NCI-H2107 treated with DMSO at 0.1 percent for 48 hours (cell line): ENCODE results near the gene RASGRP3.
"Not testable (repeated sequence)": the region's sequence is repeated elsewhere in the genome, so short reads cannot be mapped to it uniquely, and the experiment has no call there.

Source experiments
- DNase-seq: peaks from one replicate; lab custom pipeline; 2025; ENCODE audit not compliant: unreplicated experiment; lab: John Stamatoyannopoulos, UW

The RASGRP3 gene

GRCh38 chr2:33453905-33454479, 22.5 kb upstream of the RASGRP3 start:
- DNase-seq = no peak

- DNase-seq = peak; percentile 31
Measured at GRCh38 chr2:33457556-33458247, 18.7 kb upstream of the RASGRP3 start.

DNA sequence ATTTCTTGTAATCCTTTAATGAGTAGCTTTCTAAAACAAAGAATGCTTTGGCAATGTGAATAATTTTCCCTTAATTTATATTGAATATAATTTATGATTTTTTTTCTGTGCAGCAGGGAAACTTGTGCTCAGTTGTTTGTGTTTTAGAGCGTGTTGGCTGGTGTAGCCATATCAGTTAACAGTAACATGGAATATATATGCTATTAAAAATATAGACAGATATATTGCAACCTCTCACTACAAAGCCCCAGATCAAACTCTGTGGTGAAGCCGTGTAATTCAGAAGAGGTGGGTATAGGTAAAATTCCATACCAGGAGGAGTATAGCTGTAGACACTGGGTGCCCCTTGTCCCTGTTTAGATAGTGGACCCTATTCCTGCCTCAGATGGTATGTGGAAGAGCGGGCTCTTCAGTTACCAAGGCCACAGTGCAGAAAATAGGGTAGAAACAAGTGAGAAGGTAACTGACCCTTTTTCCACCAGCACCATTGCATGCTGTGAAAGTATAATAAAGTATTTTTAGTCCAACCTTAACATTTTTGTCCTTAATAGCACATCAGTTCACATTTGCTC, 18.1 kb upstream of the RASGRP3 start:
- no peak for DNase-seq

DNA sequence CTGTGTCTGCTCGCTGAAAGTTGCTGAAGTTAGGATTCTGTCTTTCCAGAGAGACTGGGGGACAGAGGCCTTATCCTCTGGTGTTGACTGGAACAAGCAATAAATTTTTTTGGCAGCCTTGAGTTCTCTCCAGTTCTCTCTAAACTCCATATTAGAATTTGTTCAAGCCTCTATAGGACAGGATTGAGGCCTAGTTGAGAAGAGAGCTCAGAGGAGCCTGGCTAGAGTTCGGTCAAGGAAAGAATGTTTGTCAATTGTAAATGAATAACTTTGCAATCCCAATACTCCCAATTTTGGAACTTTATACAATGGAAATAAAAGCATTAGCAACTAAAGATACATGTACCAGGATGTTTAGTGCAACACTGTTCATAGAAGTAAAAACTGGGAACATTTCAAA, 16.7 kb upstream of the RASGRP3 start:
- no peak for DNase-seq

GRCh38 chr2:33462512-33462911, 13.9 kb upstream of the RASGRP3 start:
- DNase-seq = not testable (repeated sequence)

DNA sequence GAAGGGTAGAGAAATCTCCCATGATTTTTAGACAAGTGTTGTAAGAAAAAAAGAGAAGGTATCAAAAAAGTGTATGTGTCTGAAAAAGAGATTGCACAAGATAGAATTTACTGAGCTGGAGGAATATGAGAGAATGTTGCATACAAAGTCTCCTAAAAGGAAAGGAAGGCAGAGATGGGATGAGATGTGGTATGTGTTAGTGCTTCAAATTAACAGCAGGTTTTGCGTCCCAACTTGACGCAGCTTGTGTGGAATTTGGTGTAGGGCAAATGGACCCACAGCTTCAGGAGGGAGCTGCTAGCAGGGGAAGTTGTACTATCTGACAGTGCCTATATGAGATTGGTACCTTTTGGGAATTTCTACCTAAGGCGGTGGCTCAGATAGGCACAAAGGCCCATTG, 9.0 kb upstream of the RASGRP3 start:
- DNase-seq = no peak

DNA sequence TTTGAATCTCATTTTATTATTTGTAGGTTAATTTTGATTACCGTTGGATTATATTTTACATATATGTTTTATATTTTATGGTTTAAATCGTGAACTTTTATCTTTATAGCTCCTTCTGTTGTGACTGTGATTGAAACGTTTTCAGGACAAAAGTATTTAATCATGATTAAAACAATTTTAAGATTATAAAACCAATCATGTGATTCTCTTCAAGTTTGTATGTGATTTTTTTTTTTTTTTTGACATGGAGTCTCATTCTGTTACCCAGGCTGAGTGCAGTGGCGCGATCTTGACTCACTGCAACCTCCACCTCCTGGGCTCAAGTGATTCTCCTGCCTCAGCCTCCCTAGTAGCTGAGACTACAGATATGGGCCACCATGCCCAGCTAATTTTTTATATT, 7.2 kb upstream of the RASGRP3 start:
- DNase-seq = no peak

DNA sequence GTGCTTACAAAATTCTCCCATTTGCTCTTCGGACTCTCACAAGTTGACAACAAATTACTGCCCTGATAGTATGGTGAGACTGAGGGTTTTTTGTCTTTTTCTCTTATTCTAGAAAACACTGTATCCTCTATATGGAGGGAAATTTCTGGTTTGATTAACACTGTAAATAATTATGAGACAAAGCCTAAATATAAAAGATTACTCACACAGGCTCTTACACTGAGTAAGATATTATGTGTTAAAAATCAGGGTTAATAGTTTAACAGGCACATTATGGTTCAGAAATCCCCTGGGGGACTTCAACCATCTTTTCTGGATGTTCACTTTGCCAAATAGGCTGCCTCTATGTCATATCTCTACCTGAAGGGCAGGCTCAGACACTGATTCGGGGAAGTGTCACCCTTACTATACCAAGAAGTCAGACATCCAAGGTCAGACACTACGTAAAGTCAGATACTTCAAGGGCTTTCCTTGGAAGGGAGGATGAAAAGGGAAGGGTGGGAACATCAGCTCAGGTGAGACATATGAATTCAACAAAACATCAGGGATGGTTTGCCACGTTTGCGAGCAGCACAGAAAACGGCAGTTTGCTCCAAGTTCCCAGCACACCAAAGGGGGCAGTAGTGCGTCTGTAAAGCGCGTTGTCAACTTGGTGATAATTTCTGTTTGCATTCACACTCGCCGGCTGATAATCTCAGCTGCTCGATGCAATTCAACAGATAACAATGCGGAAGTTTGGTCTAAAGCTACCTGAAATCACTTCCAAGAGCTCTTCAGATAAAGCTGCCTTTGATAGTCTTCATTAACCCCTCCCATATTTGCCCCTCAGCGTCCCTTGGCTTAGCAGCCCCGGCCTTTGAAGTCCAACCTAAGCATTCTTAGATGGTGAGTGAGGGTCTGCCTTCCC, 972 bp upstream of the RASGRP3 start:
- DNase-seq = peak; percentile 46

DNA sequence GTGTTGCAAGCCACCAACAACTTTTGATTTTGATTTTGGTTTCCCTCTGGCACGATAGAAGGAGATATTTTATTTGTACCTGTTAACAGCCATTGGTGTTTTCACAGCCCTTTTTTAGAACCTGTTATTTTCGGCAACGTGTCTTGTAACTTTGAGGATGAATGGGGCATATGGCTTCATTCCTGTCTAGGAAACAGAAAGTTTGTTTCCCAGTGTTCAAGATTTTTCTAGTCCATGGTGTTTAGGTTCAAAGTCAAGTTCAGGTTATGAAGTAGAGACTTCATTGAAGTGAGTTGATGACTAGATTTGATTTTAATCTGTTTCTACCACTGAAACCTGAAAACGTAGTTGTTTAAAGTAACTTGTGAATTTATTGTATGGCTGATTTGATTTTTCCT, 343 bp downstream of the RASGRP3 start:
- no peak for DNase-seq

GRCh38 chr2:33477473-33478468, 1.3 kb downstream of the RASGRP3 start:
- DNase-seq = no peak

- DNase-seq = no peak
Measured at GRCh38 chr2:33478968-33479731, 2.7 kb downstream of the RASGRP3 start.

GRCh38 chr2:33482518-33482917, 6.1 kb downstream of the RASGRP3 start:
- DNase-seq = no peak

DNA sequence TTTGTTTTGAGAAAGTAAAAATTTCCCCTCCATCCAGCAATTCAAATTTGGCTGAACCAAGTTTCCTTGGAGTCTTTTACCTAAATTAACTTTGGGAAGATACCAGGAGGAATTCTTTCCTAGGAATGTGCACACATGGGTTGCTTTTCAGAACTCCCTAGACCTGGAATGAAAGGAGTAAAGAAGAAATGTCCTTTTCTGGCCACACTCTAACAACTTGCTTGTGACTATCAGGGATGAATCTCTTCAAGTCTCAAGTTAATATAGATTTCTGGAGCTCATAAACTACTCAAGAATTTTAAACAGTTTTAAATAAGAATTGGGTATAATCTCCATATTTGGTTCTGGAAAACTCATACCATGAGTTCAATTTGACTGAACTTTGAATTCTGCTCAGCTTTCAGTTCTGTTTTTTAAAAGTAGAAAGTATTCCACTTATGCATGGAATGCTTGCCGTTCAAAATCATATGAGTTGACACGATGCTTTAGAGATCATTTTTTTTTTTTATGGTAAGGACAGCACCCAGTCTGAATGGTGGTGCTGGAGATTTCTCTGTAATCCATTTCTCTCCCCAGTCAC, 7.7 kb downstream of the RASGRP3 start:
- no peak for DNase-seq

- DNase-seq = no peak
Measured at GRCh38 chr2:33485051-33485450, 8.6 kb downstream of the RASGRP3 start.

GRCh38 chr2:33486544-33486943, 10.1 kb downstream of the RASGRP3 start:
- DNase-seq = no peak

DNA sequence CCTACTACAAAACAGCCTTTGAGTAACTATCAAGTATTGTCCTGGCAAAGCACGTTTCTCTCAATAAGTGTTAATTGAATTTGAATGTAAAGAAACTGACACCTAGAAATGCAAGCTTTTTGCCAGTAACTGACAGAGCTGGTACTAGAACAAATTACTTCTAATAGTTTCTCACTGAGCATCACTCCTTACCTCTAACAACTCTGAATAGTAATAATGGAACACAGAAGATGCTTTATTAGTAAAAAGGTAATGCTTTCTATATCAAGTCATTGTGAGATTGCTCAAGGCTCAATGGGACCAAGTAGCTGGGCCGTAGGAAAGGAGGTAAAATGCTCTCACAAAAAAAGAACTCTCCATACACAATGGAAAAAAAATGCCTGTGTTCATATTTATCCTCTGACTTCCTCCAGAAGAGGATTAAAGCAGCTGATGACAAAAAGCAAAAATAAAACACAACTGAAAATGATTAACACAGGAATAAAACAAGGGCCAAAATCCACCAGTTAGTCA, 11.8 kb downstream of the RASGRP3 start:
- no peak for DNase-seq

DNA sequence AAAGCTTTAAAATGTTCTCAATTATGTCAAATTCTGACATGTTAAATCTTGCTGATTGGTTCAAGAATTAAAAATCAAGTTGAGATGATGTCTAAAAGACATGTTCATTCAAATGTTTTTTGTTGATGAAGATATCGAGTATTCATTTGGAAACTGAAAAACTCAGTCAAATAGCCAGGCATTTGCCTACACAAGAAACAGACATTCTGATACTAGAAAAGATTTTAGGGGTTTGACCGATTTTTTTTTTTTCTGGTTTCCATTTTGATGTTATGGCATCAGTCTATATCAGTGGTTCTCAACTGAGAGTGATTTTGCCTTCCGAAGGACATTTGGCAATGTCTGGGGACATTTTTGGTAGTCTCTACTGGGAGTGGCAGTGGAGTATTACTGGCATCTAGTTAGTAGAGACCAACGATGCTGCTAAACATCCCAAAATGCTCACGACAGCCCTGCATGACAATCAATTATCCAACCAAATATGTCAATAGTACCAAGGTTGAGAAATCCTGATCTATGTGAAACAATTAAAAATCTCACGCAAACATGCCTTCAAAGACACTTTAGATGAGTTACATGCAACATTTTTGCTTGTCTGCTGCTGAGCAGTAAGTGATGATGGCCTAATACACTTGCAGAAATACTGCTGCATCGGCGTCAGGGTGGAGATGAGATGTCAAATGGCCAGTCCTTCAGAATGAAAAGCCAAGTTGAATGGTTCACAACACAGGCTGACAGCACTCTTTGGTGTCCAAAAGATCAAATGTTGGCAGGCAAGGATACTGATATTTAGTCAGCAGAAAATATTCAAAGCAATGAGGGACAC, 12.5 kb downstream of the RASGRP3 start:
- no peak for DNase-seq

- no peak for DNase-seq
Measured at GRCh38 chr2:33489835-33490431, 13.5 kb downstream of the RASGRP3 start.
